K562 (cell line): ENCODE measurements around the gene ATF5. TPM values are rescaled to one million over a fixed set of nuclear protein-coding genes. Genes with fewer than 3 reads are reported as not detected.

Source experiments
- GTF2A2 ChIP-seq: IDR thresholded peaks from 2 replicates; pipeline ENCODE4 v1.6.1; 2016; ENCODE audit warnings: mild to moderate bottlenecking, missing genetic modification characterization, missing compliant biosample characterization
- HCFC1 ChIP-seq: IDR thresholded peaks from 2 replicates; pipeline ENCODE4 v1.6.1; 2012; ENCODE audit warnings: low read depth, low read length, improper control_type of control experiment
- MCM5 ChIP-seq: fragments of 450-650 bp; IDR thresholded peaks from 2 replicates; pipeline ENCODE4 v1.6.1; 2016; ENCODE audit warnings: low read depth
- MYBL2 ChIP-seq, 2 experiments: fragments of 450-650 bp in 1 of 2; sonication (generic) in 1 of 2; formaldehyde crosslinking in 1 of 2; IDR thresholded peaks; 2 replicates each; pipeline versions ENCODE4 v1.6.1 to v1.8.1; 2017 to 2022; ENCODE audit warnings: borderline replicate concordance in 1 of 2, inconsistent platforms in 1 of 2, low read depth in 1 of 2, mild to moderate bottlenecking in 1 of 2, missing genetic modification reagents in 1 of 2, moderate library complexity in 1 of 2
- REST ChIP-seq, 2 experiments: fragments of 450-650 bp; formaldehyde crosslinking in 1 of 2; IDR thresholded peaks; 2 replicates each; pipeline versions ENCODE4 v1.4.0 to v1.6.1; 2014 to 2020; ENCODE audit warnings: mild to moderate bottlenecking in 2 of 2, borderline replicate concordance in 1 of 2, low read depth in 1 of 2
- XRCC5 ChIP-seq: fragments of 200-400 bp; formaldehyde crosslinking; IDR thresholded peaks from 2 replicates; pipeline ENCODE4 v1.6.1; 2017; ENCODE audit warnings: low read depth, mild to moderate bottlenecking, low read length
- ZNF318 ChIP-seq, 2 experiments: fragments of 450-650 bp; IDR thresholded peaks; 2 replicates each; pipeline ENCODE4 v1.6.1; 2016; ENCODE audit warnings: mild to moderate bottlenecking in 2 of 2, borderline replicate concordance in 1 of 2, low read depth in 1 of 2, moderate library complexity in 1 of 2
- ZNF740 ChIP-seq, 3 experiments: fragments of 200-800 bp in 1 of 3; sonication (Bioruptor generic) in 1 of 3; sonication (generic) in 1 of 3; formaldehyde crosslinking in 1 of 3; IDR thresholded peaks; 2 replicates each; pipeline versions ENCODE4 v1.6.1 to v1.8.0; 2016 to 2022; ENCODE audit warnings: mild to moderate bottlenecking in 2 of 3, missing compliant biosample characterization in 2 of 3, missing genetic modification characterization in 2 of 3, missing genetic modification reagents in 1 of 3
- polyA plus RNA-seq, 8 experiments: library from polyadenylated mRNA; depleted of rRNA in 4 of 8; stranded (reverse) in 5 of 8; unstranded in 3 of 8; fragments of >200 nt; fragmentation: Nextera tagmentation in 2 of 8; fragmentation: Illumina TruSeq in 1 of 8; extraction: Ambion mirVana in 2 of 8; extraction: Trizol in 1 of 8; gene quantifications; 2 replicates each; pipeline versions ENCODE4 v1.2.1 to v1.2.3, GENCODE V29; 2011 to 2014; ENCODE audit warnings: inconsistent platforms in 1 of 8, missing spikeins in 1 of 8
- total RNA-seq, 7 experiments: library from RNA; depleted of rRNA in 6 of 7; stranded (reverse); fragments of >200 nt in 6 of 7; fragmentation: Illumina TruSeq in 2 of 7; extraction: Trizol in 2 of 7; gene quantifications; 2 replicates each; pipeline versions ENCODE4 v1.2.1 to v1.2.3, GENCODE V29; 2011 to 2021; ENCODE audit warnings: low replicate concordance in 1 of 7

ATF5 gene
- total and polyA plus RNA-seq, 9 of the 15 experiments (the other 6 are each of a cell fraction or from before 2014, with no cell fraction given), result 3.0 to 57.6 (median 11.1) TPM

DNA sequence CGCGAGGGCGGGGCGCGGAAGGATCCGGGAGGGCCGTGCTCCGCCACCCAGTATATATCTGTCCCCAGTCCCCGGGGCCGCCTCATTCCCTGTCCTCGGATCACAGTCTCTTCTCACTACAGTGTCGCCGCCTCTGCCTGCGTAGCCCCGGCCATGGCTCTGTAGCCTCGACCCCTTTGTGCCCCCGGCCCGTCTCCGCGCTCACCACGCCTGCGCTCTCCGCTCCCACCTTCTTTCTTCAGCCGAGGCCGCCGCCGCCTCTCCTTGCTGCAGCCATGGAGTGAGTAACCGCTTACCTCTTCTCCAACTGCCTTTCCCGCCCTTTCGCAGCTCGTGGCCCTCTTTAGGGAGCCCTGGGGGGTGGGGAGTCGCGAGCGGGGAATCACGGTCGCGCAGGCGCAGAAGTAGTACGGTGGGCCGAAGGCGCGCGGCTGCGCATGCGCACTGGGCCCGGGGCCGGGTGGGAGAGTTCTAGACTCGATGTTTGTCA is at the start of gene ATF5, which contains the start of gene NUP62 (continued):
- TF ChIP-seq ZNF318 (IDR thresholded peaks at IDR 0.05; ENCODE audit: borderline replicate concordance in 1 of 2, low read depth in 1 of 2), result no peak
- no peak for TF ChIP-seq REST (IDR thresholded peaks at IDR 0.05; ENCODE audit: borderline replicate concordance)
- peak; percentile 81; the same call in 1 of the 2 replicates for TF ChIP-seq REST (CRISPR knock-in tag; IDR thresholded peaks at IDR 0.05; ENCODE audit: low read depth)
- TF ChIP-seq MYBL2 (IDR thresholded peaks at IDR 0.05; ENCODE audit: low read depth), result peak; percentile 83
- no peak for TF ChIP-seq MYBL2 (CRISPR knock-in tag; IDR thresholded peaks at IDR 0.05; ENCODE audit: borderline replicate concordance)
- peak; percentile 91 for TF ChIP-seq GTF2A2 (tag)
- no peak for TF ChIP-seq MCM5
- TF ChIP-seq ZNF740 (CRISPR knock-in tag; IDR thresholded peaks at IDR 0.05), result peak; percentile 63; the same call in 1 of the 2 replicates
- peak in 1 of 2 experiments; percentile 44; a peak in 1 of 4 replicates for TF ChIP-seq ZNF740 (tag; IDR thresholded peaks at IDR 0.05)
- peak; percentile 71; the same call in 1 of the 2 replicates for TF ChIP-seq XRCC5
- no peak for TF ChIP-seq HCFC1
